Measurements from ENCODE around the gene ABCA8. TPM values are rescaled to one million over a fixed set of nuclear protein-coding genes. Genes with fewer than 3 reads are reported as not detected.
"Not testable (repeated sequence)": the region's sequence is repeated elsewhere in the genome, so short reads cannot be mapped to it uniquely, and the experiment has no call there.

Gene ABCA8
- total RNA-seq, 1 donor from 2014 or later: not detected

- intact Hi-C loops (cut with micrococcal nuclease): no loop called here
These were observed 124.0 kb downstream of the ABCA8 start for GRCh38 chr17:68831170-68831569.

GRCh38 chr17:68830313-68830712 lies 124.9 kb downstream of the ABCA8 start:
- intact Hi-C loops (cut with micrococcal nuclease): no loop called here

- intact Hi-C loops (cut with micrococcal nuclease): no loop called here
These were observed 126.0 kb downstream of the ABCA8 start for GRCh38 chr17:68829211-68829610.

- intact Hi-C loops (cut with micrococcal nuclease): no loop called here
These were observed 130.5 kb downstream of the ABCA8 start for GRCh38 chr17:68824707-68825106.

GRCh38 chr17:68824185-68824584 lies 131.0 kb downstream of the ABCA8 start:
- intact Hi-C loops (cut with micrococcal nuclease): not testable (repeated sequence)

GRCh38 chr17:68822719-68823289 lies 132.4 kb downstream of the ABCA8 start:
- intact Hi-C loops (cut with micrococcal nuclease): no loop called here

- intact Hi-C loops (cut with micrococcal nuclease): no loop called here
These were observed 133.1 kb downstream of the ABCA8 start for GRCh38 chr17:68821860-68822696.

GRCh38 chr17:68820825-68821481 lies 134.2 kb downstream of the ABCA8 start:
- intact Hi-C loops (cut with micrococcal nuclease): no loop called here

GRCh38 chr17:68820476-68820824 lies 134.7 kb downstream of the ABCA8 start:
- intact Hi-C loops (cut with micrococcal nuclease): no loop called here

GRCh38 chr17:68819465-68819864 lies 135.7 kb downstream of the ABCA8 start:
- intact Hi-C loops (cut with micrococcal nuclease): no loop called here

Other genes starting within 250 kb of the ABCA8 start
- 0.27 and 0.57 TPM in 2 replicates for gene ABCA9, start 105.5 kb upstream of the ABCA8 start, total RNA-seq
- gene ABCA6, start 186.5 kb upstream of the ABCA8 start, total RNA-seq: 0.16 TPM in 1 of 2 replicates, not detected in the other